NCI-H526 treated with DMSO at 0.1 percent for 48 hours (cell line): Measurements from ENCODE around the gene RRP12.

Experiments used
- DNase-seq: peaks from one replicate; lab custom pipeline; 2025; lab: John Stamatoyannopoulos, UW

Gene RRP12

DNA sequence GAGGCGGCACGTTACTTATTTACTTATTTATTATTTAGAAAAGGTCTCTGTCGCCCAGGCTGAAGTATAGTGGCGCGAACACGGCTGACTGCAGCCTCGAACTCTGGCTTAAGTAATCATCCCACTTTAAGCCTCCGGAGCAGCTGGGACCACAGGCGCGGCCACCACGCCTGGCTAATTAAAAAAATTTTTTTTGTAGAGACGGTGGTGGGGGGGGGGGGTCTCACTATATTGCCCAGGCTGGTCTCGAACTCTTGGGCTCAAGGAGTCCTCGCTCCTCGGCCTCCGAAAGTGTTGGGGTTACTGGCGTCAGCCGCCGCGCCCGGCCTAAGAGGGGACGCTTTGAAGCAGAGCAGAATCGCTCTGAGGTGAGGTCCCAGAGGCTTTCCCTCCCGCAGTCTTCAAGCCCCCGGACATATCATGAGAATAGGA, 65.9 kb downstream of the RRP12 start:
- no peak for DNase-seq

DNA sequence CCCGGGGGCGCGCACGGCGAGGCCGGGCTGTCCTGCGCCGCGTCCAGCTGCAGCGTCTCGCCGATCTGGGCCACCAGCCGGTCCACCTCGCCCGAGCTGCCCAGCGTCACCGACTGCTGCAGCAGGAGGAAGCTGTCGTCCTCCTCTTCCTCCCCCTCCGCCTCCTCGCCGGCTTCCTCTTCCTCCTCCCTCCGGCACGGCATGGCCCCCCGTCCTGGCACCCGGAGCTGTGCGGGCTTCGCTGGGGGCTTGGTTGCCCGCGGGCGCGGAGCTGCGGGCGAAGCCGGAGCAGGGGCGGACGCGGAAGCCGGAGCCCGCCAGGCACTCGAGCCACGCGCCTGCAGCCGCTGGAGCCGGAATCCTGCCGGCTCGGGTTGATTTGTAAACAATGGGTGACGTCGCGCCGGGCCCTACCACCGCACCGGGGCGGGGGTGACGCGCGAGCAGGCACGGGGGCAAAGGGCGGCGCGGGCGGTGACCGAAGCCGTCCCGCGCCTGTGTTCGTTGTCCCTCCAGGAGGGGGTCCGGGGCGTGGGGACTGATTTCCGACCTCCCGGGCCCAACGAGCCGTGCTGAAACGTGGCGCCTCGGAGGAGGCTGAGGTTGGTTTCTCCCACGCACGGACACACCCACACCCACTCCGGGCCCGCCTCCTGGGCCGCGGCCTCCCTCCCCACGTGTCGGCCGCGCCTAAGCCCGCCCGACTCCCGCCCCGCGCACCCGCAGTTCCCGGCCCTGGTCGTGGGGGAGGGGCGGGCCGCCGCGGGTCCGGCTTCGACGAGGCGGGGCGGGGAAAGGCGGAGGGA, 66.6 kb downstream of the RRP12 start, which contains the start of gene FRAT2:
TSS of gene FRAT2 (minus strand) at position 360 of the 806 bp plus-strand sequence. CDS start at position 203, 157 bp downstream.
- peak; percentile 51 for DNase-seq

DNA sequence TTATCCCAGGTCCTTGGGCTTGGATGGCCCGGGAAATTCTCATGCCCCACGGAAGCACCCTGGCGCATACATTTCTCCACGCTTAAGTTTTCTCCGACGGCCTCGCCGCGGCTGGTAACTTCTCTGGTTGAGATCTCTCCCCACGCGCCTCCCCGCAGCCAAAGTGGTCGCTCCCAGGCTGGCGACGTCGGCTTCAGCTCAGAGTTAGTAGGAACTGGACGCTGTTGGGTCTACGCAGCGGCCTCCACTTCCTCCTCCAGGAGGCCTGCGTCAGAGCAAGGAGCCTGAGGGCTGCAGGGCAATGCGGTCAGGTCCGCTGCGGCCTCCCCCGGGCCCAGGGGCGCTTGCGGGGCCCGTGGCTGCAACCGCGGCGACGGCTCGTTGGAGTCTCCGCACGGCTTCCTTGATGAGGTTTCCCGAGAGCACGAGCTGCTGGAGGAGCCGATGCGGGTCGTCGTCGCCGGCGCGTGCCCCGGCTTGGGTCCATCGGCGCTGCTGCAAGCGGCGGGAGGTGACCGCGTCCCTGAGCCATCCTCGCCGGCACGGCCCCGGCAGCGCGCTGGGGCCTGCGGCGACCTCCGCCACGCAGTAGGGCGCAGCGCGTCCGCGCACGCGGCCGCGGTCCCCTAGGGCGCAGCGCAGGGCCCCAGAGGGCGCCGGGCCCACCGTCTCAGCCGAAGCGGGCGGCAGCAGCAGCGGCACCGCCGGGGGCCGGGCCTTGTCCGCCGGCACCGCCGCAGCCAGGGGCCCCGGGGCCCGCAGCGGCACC, 67.4 kb downstream of the RRP12 start:
- DNase-seq: no peak

DNA sequence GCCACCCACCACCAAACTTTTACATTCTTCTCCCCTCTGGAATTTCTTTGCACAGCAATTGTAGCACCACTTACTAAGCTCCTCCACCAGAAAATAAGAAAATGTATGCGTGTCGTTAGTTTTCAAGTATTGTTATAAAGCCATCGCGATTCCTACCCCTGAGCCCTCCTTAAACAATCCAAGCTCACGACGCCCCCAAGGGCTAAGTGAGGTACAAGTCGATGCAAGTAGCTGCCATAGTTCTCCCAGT, 67.9 kb downstream of the RRP12 start:
- DNase-seq: no peak

DNA sequence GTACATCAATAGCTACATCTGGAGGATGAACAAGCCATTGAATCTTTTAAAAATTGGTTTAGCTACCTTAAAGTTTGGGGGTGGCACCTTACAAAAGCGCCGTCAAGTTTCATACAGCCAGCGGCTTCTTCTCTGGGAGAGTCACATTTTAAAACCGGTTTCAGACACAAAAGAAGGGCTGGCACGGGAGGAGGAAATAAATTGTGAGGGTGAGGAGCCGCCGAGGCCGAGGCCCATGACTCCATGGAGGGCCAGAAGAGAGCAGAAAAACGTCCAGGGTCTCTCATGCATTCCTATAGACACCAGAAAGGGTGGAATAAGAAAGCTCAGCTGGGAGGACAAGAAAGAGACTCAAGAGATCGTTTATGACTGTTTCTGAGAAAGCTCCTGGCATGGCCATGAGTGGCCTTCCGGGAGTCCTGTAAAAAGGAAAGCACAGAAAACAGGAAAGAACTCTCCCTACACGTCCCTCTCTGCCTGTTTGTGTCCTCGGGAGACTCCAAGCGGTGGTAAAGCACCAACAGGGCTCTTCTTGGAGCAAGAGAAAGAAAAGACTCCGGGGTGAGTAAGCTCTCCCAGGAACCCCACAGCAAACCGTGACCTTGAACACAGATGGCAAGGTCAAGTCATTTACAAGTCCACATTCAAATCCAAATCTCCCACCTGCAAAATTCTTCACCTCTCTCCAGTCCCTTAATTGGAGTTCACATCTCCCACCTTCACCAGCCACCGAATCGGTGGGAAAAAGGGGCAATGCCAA, 68.4 kb downstream of the RRP12 start:
- no peak for DNase-seq

DNA sequence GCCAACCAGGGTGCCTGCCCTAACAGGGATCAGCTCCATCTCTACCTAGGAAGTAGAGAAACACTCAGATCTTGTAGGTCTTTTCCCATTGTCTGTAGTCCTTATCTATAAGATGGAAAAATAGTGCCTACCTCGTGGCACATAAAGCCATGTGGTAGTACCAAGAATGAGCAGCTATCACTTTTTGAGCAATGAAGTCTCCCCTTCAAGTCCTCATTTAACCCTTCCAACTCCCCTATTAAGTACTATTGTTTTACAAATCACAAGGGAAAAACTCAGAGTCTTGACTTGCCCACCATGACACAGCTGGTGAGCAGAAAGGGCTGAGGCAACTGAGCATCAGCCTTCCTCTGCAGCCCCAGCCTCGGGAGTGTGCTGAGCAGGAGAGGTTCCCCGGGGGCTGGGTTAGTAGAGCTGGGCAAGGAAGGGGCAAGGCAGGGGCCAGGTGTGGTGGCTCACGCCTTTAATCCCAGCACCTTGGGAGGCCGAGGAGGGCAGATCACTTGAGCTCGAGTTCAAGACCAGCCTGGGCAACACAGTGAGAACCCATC, 69.9 kb downstream of the RRP12 start:
- no peak for DNase-seq

DNA sequence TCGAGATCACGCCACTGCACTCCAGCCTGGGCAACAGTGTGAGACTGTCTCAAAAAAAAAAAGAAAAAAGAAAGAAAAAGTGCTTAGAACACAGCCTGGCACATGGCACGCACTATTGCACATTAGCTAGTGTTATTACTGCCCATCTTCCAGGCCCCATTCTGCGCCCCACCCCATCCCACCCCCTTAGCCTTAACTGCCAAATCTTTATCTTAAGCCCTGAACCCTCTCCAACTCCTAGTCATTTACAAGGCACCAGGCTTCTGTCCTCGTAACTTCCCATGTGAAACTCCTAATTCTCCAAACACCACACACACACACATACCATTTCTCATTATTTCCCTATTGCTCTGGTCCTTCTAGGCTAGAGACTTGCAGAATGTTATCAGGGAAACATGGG, 71.4 kb downstream of the RRP12 start:
- no peak for DNase-seq

DNA sequence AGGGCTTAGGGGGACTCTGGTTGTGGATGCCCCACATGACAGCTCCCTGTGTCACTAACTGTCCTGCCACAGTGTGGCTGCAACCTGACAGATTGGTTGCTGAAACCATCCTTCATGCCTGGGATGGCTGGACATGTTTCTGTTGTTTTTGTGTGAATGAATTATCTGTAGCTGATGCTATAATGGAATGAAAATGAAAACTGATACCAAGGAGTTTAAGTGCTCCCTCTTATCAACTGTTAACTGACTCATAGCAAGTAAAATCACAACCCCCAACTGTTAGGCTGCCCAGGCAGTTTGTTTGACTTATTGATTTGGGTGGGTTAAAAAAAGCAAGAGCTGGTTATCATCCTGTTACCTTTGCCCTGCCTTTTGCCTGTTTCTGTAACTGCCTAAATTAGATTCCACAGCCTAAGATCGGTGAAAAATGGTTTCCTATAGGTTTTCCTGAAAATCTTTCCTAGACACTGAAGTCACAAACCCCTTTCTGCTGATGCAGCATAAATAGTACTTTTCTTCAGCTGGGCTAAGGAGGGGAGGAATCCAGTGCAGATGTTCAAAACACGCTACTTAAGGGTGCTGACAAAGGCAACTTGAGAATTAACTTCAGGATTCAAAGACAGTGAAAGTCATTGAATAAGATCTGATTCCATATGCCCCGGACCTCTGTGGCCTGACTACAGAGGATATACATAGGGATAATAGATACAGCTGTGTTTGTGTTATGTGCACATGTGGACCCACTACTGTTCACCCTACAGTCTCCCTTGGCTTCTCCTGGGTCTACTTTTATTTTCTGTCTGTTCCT, 72.3 kb downstream of the RRP12 start:
- DNase-seq: no peak

DNA sequence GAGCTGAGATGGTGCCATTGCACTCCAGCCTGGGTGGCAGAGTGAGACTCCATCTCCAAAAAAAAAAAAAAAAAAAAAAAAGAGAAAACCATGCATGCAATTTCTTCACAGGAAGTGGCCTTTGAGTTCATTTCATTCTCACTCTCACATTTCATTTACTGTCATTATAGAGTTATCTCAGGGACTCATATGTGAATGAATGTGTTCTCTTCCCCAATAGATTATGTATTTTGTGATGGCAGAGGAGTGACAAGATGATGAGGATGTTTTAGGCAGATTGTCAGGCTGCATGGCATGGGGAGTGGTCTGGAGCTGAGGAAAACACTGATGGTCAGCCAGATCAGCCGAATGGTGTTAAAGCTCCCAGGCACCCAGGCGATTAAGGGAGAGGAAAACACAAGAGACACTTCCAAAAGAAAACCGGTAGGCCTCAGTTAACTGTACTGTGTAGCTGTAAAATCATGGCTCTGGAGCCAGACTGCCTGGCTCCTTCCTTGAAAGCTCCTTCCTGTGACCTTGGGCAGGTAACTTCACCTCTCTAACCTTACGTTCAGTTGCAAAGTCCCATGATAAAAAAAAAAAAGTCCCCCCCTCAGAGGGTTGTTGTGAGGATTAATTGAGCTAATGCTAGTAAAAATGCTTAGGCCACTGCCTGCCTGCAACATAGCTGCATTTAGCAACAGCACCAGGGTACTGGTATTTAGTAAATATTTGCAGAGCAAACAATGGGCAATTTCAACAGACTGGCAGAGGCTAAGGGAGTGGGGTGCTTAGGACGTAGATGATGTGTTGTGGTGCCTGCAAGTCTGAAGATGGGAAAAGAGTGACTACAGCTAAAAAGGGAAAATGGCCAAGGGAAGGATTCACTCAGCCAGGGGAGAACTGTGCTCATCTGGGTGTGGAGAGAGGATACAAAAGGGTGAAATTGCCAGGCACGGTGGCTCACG, 73.5 kb downstream of the RRP12 start:
- DNase-seq: no peak

DNA sequence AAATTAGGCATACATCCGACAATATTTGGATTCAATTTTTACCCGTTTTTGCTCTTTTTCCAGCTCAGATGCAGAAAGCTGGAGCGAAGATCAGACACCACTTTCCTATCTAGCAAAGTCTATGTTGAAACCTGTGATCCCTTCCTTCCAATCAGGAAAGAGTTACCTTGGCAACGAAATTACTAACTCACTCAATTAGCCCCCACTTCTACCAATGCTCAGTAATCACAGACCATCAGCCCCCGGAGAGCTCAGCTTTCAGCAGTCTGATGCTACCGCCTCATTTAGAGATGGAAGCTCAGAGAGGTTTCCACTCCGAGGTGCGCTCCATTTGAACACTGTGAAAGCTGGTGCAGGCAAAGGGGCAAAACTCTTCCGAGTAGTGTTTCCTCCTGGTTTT, 75.4 kb downstream of the RRP12 start:
- no peak for DNase-seq

DNA sequence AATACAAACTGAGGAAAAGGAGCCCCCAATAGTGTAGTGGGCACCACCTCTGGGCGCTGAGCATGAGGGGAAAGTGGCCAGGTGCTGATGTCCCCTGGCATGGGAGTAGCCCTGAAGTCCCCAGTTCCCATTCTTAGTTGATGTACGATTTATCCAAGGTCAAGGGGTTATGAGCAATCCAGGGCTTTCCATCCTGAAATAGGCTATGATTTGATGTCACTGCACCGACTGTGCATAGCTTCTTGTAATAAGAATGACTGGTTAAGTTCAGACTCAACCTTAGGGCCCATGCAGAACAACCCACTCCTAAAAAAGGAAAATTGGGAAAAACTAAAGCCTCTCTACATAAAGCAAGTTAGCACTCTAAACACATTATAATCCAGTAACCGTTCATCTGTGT, 77.6 kb downstream of the RRP12 start:
- no peak for DNase-seq

DNA sequence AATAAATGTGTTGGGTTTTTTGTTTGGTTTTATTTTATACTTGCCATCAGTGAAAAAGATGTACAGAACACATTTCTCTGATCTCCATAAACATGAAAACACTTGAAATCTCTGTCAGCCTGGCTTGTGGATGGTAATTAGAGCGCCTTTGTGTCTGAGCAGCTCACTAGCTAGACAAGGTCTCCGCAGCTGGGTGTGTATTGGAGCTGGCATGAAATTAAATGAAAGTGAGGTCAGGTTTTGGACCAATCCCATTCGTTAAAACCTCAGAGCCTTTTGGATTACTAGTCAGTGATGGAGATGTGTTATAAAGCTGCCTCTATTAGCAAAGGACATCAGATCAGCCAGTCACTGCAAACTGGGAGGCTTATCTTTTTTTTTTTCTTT, 79.3 kb downstream of the RRP12 start:
- no peak for DNase-seq

DNA sequence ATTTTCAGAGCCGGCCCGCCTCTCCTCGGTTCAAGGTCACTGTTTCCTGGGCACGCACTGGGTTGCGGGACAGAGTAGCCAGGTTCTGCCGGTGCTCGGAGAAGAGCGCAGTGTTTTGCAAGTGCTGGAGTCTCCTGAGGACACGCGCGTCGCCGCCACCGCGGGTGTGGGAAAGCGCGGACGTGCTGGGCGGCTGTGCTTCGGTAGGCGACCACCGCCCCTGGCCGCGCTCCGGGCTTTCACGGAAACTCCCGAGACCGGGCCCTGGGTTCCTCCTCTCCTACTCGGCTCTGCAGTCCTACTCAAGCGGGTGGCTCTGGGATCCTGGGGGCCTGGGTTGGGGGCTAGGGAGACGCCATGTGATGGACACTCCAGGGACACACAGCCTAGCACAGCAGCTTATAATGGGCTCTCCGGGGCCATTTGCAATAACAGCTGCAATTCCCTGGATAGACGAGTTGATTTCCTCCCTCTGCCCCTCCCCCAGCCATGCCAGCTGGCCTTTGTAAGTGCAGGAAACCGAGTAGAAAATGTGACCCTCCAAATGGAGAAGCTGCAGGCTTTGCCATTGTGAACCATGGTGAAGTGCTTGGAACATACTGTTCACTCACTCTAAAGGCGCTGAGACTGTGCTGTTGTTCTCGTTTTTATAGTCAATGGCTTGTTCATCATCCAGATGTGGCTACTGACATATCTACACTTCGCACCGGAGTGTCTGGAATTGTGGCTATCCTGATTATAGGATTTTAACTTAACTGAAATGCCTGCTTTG, 79.9 kb downstream of the RRP12 start:
- DNase-seq: no peak

DNA sequence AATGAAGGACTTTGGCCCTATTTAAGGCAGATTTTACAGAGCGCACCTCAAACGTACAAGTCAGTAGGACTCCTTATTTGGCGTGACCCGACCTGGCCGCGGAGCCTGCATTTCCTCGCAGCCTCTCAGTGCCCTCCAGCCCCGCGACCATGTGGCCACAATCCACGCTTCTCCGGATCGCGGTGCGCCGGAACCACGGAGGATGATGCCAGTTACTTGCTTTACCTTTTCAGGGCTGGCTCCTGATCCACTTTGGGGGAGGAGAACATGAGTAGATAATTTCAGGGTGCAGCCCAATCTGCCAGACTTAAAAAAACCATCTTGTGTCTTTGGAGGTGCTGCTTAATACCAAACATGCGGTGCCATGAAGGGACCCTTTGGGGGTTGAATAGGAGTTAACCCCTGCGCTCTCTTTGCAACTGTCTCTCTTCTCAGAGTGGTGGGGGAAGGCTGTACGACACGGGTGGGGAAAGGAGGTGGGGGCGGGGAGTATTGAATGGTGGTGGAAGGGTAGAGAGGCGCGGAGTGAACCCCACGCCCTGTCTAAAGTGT, 80.6 kb downstream of the RRP12 start:
- no peak for DNase-seq

DNA sequence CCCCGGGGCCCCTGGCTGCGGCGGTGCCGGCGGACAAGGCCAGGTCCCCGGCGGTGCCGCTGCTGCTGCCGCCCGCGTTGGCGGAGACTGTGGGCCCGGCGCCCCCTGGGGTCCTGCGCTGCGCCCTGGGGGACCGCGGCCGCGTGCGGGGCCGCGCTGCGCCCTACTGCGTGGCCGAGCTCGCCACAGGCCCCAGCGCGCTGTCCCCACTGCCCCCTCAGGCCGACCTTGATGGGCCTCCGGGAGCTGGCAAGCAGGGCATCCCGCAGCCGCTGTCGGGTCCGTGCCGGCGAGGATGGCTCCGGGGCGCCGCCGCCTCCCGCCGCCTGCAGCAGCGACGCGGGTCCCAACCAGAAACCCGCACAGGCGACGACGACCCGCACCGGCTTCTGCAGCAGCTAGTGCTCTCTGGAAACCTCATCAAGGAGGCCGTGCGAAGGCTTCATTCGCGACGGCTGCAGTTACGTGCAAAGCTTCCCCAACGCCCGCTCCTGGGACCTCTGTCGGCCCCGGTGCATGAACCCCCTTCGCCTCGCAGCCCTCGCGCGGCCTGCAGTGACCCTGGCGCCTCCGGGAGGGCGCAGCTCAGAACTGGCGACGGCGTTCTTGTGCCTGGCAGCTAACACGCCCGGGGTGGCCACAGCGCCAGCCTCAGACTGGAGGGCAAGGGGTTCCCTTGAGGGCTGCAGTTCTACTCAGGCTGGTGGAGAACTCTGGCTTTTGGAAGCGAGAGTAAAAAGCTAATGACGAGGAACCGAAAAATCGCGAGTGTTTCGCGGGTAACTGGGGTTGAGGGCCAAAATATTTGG, 81.3 kb downstream of the RRP12 start:
- DNase-seq: no peak

DNA sequence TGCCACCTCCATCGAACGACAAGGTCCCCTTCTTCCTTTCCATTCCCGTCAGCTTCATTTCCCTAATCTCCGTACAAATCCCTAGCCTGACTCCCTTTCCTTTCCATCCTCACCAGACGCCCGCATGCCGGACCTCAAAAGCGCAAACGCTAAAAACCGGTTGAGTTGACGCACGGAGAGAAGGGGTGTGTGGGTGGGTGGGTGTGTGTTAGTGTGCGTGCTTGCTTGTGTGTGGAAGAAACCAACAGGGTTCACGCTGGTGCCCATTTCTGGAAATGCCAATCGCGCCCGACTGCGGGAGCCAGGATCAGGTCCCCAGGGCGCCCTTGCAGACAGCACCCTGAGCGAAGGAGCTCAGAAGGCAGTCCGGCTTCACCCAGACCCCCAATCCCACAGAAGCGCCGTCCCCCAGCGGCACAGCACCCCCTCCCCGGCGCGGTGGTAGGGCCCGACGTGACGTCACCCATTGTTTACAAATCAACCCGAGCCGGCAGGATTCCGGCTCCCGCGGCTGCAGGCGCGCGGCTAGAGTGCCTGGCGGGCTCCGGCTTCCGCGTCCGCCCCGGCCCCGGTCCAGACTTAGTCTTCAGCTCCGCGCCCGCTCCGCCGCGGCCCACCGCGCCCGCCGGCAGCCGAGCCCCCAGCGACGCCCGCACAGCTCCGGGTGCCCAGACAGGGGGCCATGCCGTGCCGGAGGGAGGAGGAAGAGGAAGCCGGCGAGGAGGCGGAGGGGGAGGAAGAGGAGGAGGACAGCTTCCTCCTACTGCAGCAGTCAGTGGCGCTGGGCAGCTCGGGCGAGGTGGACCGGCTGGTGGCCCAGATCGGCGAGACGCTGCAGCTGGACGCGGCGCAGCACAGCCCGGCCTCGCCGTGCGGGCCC, 82.1 kb downstream of the RRP12 start, which contains the start of gene FRAT1:
TSS of gene FRAT1 (plus strand) at position 500 of the 880 bp plus-strand sequence. CDS start at position 683, 183 bp downstream.
- peak; percentile 56 for DNase-seq

DNA sequence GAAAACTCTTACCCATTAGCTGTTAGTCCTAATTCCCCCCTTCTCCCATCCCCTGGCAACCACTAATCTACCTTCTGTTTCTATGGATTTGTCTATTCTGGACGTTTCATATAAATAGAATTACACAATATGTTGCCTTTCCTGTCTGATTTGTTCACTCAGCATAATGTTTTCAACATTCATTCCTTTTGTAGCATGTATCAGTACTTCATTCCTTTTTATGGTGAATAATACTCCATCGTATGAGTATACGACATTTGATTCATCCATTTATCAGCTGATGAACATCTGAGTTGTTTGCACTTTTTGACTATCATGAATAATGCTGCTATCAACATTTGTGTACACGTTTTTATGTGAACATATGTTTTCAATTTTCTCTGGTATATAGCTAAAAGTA, 86.5 kb downstream of the RRP12 start:
- DNase-seq: no peak
